HCT116 (cell line): ENCODE results near the gene RETREG1. TPM values are rescaled to one million over a fixed set of nuclear protein-coding genes. Genes with fewer than 3 reads are reported as not detected.

Experiments used
- ATAC-seq: fragments of 200-7000 bp; cut with Tn5 transposase; 2 replicates; pipeline ENCODE4 v1.9.1; 2020; ENCODE audit warnings: mild to moderate bottlenecking, moderate library complexity
- BruUV-seq: library from RNA; stranded (reverse); fragments of 400-500 nt; replicated peaks from 2 replicates; lab custom pipeline; 2021; lab: Mats Ljungman, UMichigan
- CTCF ChIA-PET: fragments of 300-600 bp; sonication (Branson Sonifier 250); formaldehyde crosslinking; loops from one replicate; lab custom pipeline; 2021; ENCODE audit warnings: antibody characterized with exemption; lab: Charles Lee
- POLR2A ChIA-PET: fragments of 300-600, 350-600 bp; sonication (Branson Sonifier 250); formaldehyde crosslinking; loops from one replicate; lab custom pipeline; 2021; ENCODE audit warnings: antibody characterized with exemption; lab: Charles Lee
- RAD21 ChIA-PET, 2 experiments: fragments of 300-600 bp; sonication (Branson Sonifier 250); formaldehyde crosslinking; loops; one replicate each; lab custom pipeline; 2023; ENCODE audit warnings: low total read pairs in 2 of 2; ENCODE audit not compliant: uncharacterized antibody in 2 of 2, unreplicated experiment in 2 of 2, low non-redundant PET in 1 of 2; lab: Charles Lee
- DNase-seq: peaks from one replicate; pipeline ENCODE4 v3.0.0-alpha.2; 2010; ENCODE audit warnings: low read depth, low spot score
- H2AFZ ChIP-seq: fragments of 200-600 bp; shearing (Covaris generic), sonication (generic); 2 replicates; pipeline ENCODE4 v1.6.1; 2017; ENCODE audit warnings: low read depth, mixed run types, mixed read lengths, antibody characterized with exemption, low read length; ENCODE audit not compliant: poor library complexity, severe bottlenecking
- H3K27ac ChIP-seq: 2 replicates; pipeline ENCODE4 v1.5.1; 2012; ENCODE audit warnings: low read depth, low read length
- H3K27me3 ChIP-seq: fragments of 200-600 bp; sonication (generic); 2 replicates; pipeline ENCODE4 v1.6.1; 2016; ENCODE audit warnings: mixed run types, low read length, mixed read lengths; ENCODE audit not compliant: insufficient read depth
- H3K36me3 ChIP-seq, 2 experiments: fragments of 200-500 bp in 1 of 2; fragments of 200-600 bp in 1 of 2; sonication (Bioruptor generic) in 1 of 2; sonication (generic) in 1 of 2; 2 replicates each; pipeline versions ENCODE4 v1.5.1 to v1.6.1; 2014 to 2016; ENCODE audit warnings: low read length in 2 of 2, inconsistent platforms in 1 of 2, mixed read lengths in 1 of 2, mixed run types in 1 of 2; ENCODE audit not compliant: insufficient read depth in 2 of 2, control insufficient read depth in 1 of 2
- H3K4me1 ChIP-seq, 2 experiments: fragments of 200-600 bp in 1 of 2; sonication (generic) in 1 of 2; 2 replicates each; pipeline versions ENCODE4 v1.5.1 to v1.6.1; 2012 to 2017; ENCODE audit warnings: low read length in 2 of 2, inconsistent platforms in 1 of 2, mild to moderate bottlenecking in 1 of 2, mixed read lengths in 1 of 2, mixed run types in 1 of 2, moderate library complexity in 1 of 2; ENCODE audit not compliant: insufficient read depth in 2 of 2, control insufficient read depth in 1 of 2
- H3K4me2 ChIP-seq: fragments of 200-600 bp; sonication (generic); 2 replicates; pipeline ENCODE4 v1.6.1; 2017; ENCODE audit warnings: mixed run types, low read length, mixed read lengths
- H3K4me3 ChIP-seq, 2 experiments: fragments of 200-600 bp in 1 of 2; sonication (generic) in 1 of 2; replicated peaks in 1 of 2; 2 replicates each; pipeline ENCODE4 v1.5.1; 2011 to 2016; ENCODE audit warnings: low read length in 2 of 2, control low read depth in 1 of 2, low read depth in 1 of 2, mild to moderate bottlenecking in 1 of 2, mixed read lengths in 1 of 2, mixed run types in 1 of 2
- H3K79me2 ChIP-seq: fragments of 200-600 bp; sonication (generic); 2 replicates; pipeline ENCODE4 v1.6.1; 2017; ENCODE audit warnings: mild to moderate bottlenecking, mixed run types, low read length, moderate library complexity, mixed read lengths; ENCODE audit not compliant: insufficient read depth
- H3K9ac ChIP-seq: fragments of 200-600 bp; sonication (generic); 2 replicates; pipeline ENCODE4 v1.6.1; 2016; ENCODE audit warnings: low read length, mixed read lengths
- H3K9me2 ChIP-seq: fragments of 200-600 bp; sonication (generic), shearing (Covaris generic); 2 replicates; pipeline ENCODE4 v1.6.1; 2017; ENCODE audit warnings: mixed run types, mild to moderate bottlenecking, moderate library complexity; ENCODE audit not compliant: insufficient read depth
- H3K9me3 ChIP-seq, 2 experiments: fragments of 200-500 bp in 1 of 2; fragments of 200-600 bp in 1 of 2; sonication (Bioruptor generic) in 1 of 2; sonication (generic) in 1 of 2; 2 replicates each; pipeline ENCODE4 v1.6.1; 2014 to 2017; ENCODE audit warnings: low read length in 2 of 2, mixed read lengths in 2 of 2, inconsistent platforms in 1 of 2, low read depth in 1 of 2, mild to moderate bottlenecking in 1 of 2, mixed run types in 1 of 2, moderate library complexity in 1 of 2; ENCODE audit not compliant: control insufficient read depth in 1 of 2, insufficient read depth in 1 of 2
- H4K20me1 ChIP-seq: fragments of 200-600 bp; sonication (generic), shearing (Covaris generic); 2 replicates; pipeline ENCODE4 v1.6.1; 2017; ENCODE audit warnings: mixed run types, mild to moderate bottlenecking, moderate library complexity; ENCODE audit not compliant: insufficient read depth
- CBX3 ChIP-seq: IDR thresholded peaks from 2 replicates; pipeline ENCODE4 v1.6.1; 2012; ENCODE audit warnings: low read depth
- CEBPB ChIP-seq: IDR thresholded peaks from 2 replicates; pipeline ENCODE4 v1.6.1; 2012; ENCODE audit warnings: low read depth
- ELF1 ChIP-seq: IDR thresholded peaks from 2 replicates; pipeline ENCODE4 v1.6.1; 2012; ENCODE audit warnings: low read depth, borderline replicate concordance
- EZH2phosphoT487 ChIP-seq: fragments of 200-600 bp; IDR thresholded peaks from 2 replicates; pipeline ENCODE4 v1.6.1; 2018; ENCODE audit warnings: antibody characterized with exemption, borderline replicate concordance
- FOSL1 ChIP-seq: IDR thresholded peaks from 2 replicates; pipeline ENCODE4 v1.6.1; 2012; ENCODE audit warnings: low read depth
- JUND ChIP-seq: IDR thresholded peaks from 2 replicates; pipeline ENCODE4 v1.6.1; 2012
- POLR2A ChIP-seq: IDR thresholded peaks from 2 replicates; pipeline ENCODE4 v1.7.0; 2011; ENCODE audit warnings: borderline replicate concordance; ENCODE audit not compliant: insufficient read depth, insufficient read length; ENCODE audit errors: extremely low read depth
- POLR2AphosphoS5 ChIP-seq: IDR thresholded peaks from 2 replicates; pipeline ENCODE4 v1.6.1; 2011; ENCODE audit warnings: mild to moderate bottlenecking, low read depth, low read length, moderate library complexity
- RAD21 ChIP-seq: IDR thresholded peaks from 2 replicates; pipeline ENCODE4 v1.6.1; 2012; ENCODE audit warnings: low read depth, mild to moderate bottlenecking
- SIN3A ChIP-seq: IDR thresholded peaks from 2 replicates; pipeline ENCODE4 v1.6.1; 2012; ENCODE audit warnings: low read depth
- SRF ChIP-seq: IDR thresholded peaks from 2 replicates; pipeline ENCODE4 v1.6.1; 2012; ENCODE audit warnings: low read depth
- TCF7L2 ChIP-seq: IDR thresholded peaks from 2 replicates; pipeline ENCODE4 v1.7.0; 2011; ENCODE audit warnings: borderline replicate concordance, inconsistent platforms; ENCODE audit not compliant: insufficient read depth, insufficient read length; ENCODE audit errors: extremely low read depth
- ZBTB33 ChIP-seq: IDR thresholded peaks from 2 replicates; pipeline ENCODE4 v1.6.1; 2011; ENCODE audit warnings: mild to moderate bottlenecking, low read length, moderate library complexity; ENCODE audit not compliant: insufficient replicate concordance; ENCODE audit errors: extremely low read depth
- ZNF274 ChIP-seq: fragments of 200-500 bp; sonication (Bioruptor generic); IDR thresholded peaks from 2 replicates; pipeline ENCODE4 v1.6.1; 2014; ENCODE audit warnings: mild to moderate bottlenecking, low read depth, low read length, inconsistent platforms
- intact Hi-C: fragments of 100-400 bp; cut with micrococcal nuclease; formaldehyde crosslinking; loops from 2 replicates; pipeline ENCODE4 v1.10.0; 2022
- total RNA-seq: library from RNA; stranded (reverse); gene quantifications from one replicate; pipeline ENCODE4 v1.2.1, GENCODE V29; 2021; ENCODE audit not compliant: unreplicated experiment
- TF ChIP-seq, protein P1 (sequence below): IDR thresholded peaks from 2 replicates; pipeline ENCODE4 v1.6.1; 2012
- TF ChIP-seq, protein P2 (sequence below), 3 experiments: fragments of 200-600 bp in 1 of 3; sonication (generic) in 1 of 3; IDR thresholded peaks in 2 of 3; conservative IDR thresholded peaks in 1 of 3; 2 replicates each; pipeline ENCODE4 v1.5.1; 2012 to 2017; ENCODE audit warnings: low read depth in 2 of 3, low read length in 2 of 3, antibody characterized with exemption in 1 of 3, borderline replicate concordance in 1 of 3, control low read depth in 1 of 3, mild to moderate bottlenecking in 1 of 3, mixed read lengths in 1 of 3, mixed run types in 1 of 3, moderate library complexity in 1 of 3; ENCODE audit not compliant: insufficient read depth in 1 of 3

The RETREG1 gene
- total RNA-seq, 1 experiment from 2014 or later = 6.0 TPM

DNA sequence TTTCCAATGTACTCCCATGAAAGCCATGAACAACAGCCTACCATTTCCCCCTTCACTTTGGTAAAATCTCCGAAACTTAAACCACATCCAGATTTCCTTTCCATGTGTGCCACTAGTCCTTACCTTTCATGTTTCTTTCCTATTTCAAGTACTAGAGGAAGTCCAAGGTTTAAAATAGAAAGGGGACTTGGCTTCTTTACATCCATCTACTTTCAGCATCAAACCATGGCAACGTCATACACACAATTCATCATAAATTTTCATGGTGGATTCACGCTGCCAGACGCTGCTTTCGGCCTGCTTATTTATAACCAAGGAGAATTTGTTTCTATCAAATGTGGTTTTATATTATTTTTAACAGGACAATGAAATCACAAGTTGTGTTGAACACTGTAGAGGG is 92.5 kb downstream of the RETREG1 start:
- no peak overlapping the region for H3K9ac ChIP-seq
- ATAC-seq (no peak), DNase-seq (no peak)
- H3K9me3 ChIP-seq = no peaks in the 10 kb centered on the region
- no peak overlapping the region for H3K4me2 ChIP-seq
- no peak overlapping the region for H2AFZ ChIP-seq
- H3K4me3 ChIP-seq = no peak overlapping the region
- no peaks in the 10 kb centered on the region for H3K36me3 ChIP-seq
- H3K27me3 ChIP-seq = no peaks in the 10 kb centered on the region
- TF ChIP-seq ELF1 = no peak
- no peaks in the 10 kb centered on the region for H3K4me1 ChIP-seq
- no peaks in the 10 kb centered on the region for H3K79me2 ChIP-seq
- H4K20me1 ChIP-seq = no peaks in the 10 kb centered on the region
- ChIA-PET POLR2A (no interaction called here), CTCF (no interaction called here), RAD21 (no interaction called here)
- intact Hi-C loops = no loop called here
- BruUV-seq = no TSS peak
- no peaks in the 10 kb centered on the region for H3K9me2 ChIP-seq
- H3K27ac ChIP-seq = no peak overlapping the region

DNA sequence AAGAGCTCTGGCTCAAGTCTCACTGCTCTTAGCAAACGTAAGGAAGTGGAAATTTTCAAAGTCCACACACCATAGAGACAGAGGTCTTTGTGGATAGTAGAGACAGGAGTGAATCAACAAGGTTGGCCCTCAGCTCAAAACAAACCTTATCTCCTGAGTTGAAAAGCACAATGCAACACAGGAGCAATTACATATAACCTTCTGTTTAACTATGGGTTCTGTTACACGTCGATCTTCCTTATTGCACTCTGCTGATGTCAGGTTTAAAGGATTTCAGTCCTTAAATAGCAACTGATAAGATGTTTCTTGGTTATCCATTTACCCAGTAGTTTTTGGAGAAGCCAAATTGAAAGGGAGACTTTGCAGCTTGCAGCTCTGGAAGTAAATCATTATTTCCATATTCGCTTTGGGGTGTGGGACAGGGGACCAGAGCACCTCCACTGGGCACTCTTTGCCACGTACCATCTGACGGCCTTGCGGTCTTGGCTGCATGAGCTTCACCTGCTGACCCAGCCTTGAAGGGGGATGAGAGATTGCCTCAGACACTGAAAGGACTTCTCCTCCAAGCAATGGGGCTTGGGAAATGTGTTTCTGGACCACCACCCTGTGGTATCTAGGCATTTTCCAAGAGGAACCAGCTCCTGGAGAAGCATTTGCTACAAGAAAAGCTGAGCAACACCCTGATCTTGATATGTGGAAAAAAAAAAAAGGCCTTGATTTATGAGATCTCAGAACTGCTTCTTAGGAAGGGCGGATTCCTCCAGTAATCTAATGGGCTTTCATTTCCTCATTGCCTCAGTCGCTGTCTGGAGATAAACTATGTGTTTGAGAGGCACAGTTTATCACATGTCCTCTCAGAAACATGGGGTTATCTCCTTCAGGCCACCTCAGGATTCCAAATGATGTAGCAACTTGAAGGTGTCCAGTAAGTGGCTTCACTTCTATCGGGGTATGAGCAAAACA is 95.0 kb downstream of the RETREG1 start:
- BruUV-seq = no TSS peak
- intact Hi-C loops = no loop called here
- H3K4me2 ChIP-seq = no peak overlapping the region

More for the DNA sequence above, 95.0 kb downstream of the RETREG1 start:
- Histone ChIP-seq H3K4me3 (no peak overlapping the region), H3K27ac (no peak overlapping the region), H4K20me1 (no peaks in the 10 kb centered on the region), H3K9me3 (no peaks in the 10 kb centered on the region), H3K79me2 (no peaks in the 10 kb centered on the region), H3K4me1 (no peaks in the 10 kb centered on the region), H3K9ac (no peak overlapping the region), H3K9me2 (no peaks in the 10 kb centered on the region), H2AFZ (no peak overlapping the region), H3K27me3 (no peaks in the 10 kb centered on the region), H3K36me3 (no peaks in the 10 kb centered on the region)
- ChIA-PET POLR2A (no interaction called here), RAD21 (no interaction called here), CTCF (no interaction called here)
- TF ChIP-seq FOSL1 = no peak
- TF ChIP-seq, protein P1, sequence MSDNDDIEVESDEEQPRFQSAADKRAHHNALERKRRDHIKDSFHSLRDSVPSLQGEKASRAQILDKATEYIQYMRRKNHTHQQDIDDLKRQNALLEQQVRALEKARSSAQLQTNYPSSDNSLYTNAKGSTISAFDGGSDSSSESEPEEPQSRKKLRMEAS = no peak
- TF ChIP-seq, protein P2, sequence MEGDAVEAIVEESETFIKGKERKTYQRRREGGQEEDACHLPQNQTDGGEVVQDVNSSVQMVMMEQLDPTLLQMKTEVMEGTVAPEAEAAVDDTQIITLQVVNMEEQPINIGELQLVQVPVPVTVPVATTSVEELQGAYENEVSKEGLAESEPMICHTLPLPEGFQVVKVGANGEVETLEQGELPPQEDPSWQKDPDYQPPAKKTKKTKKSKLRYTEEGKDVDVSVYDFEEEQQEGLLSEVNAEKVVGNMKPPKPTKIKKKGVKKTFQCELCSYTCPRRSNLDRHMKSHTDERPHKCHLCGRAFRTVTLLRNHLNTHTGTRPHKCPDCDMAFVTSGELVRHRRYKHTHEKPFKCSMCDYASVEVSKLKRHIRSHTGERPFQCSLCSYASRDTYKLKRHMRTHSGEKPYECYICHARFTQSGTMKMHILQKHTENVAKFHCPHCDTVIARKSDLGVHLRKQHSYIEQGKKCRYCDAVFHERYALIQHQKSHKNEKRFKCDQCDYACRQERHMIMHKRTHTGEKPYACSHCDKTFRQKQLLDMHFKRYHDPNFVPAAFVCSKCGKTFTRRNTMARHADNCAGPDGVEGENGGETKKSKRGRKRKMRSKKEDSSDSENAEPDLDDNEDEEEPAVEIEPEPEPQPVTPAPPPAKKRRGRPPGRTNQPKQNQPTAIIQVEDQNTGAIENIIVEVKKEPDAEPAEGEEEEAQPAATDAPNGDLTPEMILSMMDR (IDR thresholded peaks at IDR 0.05 in 2 of 3, conservative IDR thresholded peaks at IDR 0.05 in 1 of 3; ENCODE audit: borderline replicate concordance in 1 of 3, insufficient read depth in 1 of 3, low read depth in 2 of 3, low read length in 2 of 3) = no peak
- no peak for TF ChIP-seq CEBPB
- TF ChIP-seq CBX3 = no peak
- TF ChIP-seq ZNF274 = no peak
- no peak for TF ChIP-seq SIN3A
- no peak for TF ChIP-seq POLR2AphosphoS5
- no peak for TF ChIP-seq ZBTB33
- no peak for TF ChIP-seq ELF1
- TF ChIP-seq TCF7L2 = no peak
- no peak for TF ChIP-seq EZH2phosphoT487
- TF ChIP-seq RAD21 = no peak
- TF ChIP-seq SRF = no peak
- no peak for TF ChIP-seq JUND
- TF ChIP-seq POLR2A = no peak
- ATAC-seq (no peak), DNase-seq (no peak)
